ENCODE measurements around the gene GALNT18.

- TF ChIP-seq CTCF (IDR thresholded peaks at IDR 0.05; ENCODE audit: poor library complexity, severe bottlenecking) (no peak), POLR2AphosphoS5 (IDR thresholded peaks at IDR 0.05) (no peak), RAD21 (conservative IDR thresholded peaks at IDR 0.05) (no peak), EP300 (conservative IDR thresholded peaks at IDR 0.05; ENCODE audit: poor library complexity, severe bottlenecking) (no peak)
Observed at GRCh38 chr11:11668274-11668673, 46.5 kb upstream of the GALNT18 start.

Data from neural cell (in vitro differentiated cells).